Ovary (tissue), 9 donors: ENCODE data around the gene RASA4. TPM values are rescaled to one million over a fixed set of nuclear protein-coding genes. Genes with fewer than 3 reads are reported as not detected.
"Not testable (repeated sequence)": the region's sequence is repeated elsewhere in the genome, so short reads cannot be mapped to it uniquely, and the experiment has no call there.

ENCODE experiments used
- DNase-seq, 5 donors: peaks; one replicate each; pipeline ENCODE4 v3.0.0-alpha.2; 2019 to 2020
- H3K27ac ChIP-seq, 2 donors: fragments of 200-600 bp; one replicate each; pipeline versions ENCODE4 v1.5.1 to v1.8.0; 2019 to 2022
- H3K27me3 ChIP-seq: fragments of 200-600 bp; one replicate; pipeline ENCODE4 v1.8.0; 2022
- H3K36me3 ChIP-seq: fragments of 200-600 bp; sonication (generic); one replicate; pipeline ENCODE4 v1.5.1; 2019
- H3K4me1 ChIP-seq: one replicate; pipeline ENCODE4 v1.8.1; 2013; ENCODE audit warnings: mild to moderate bottlenecking, moderate library complexity; ENCODE audit not compliant: insufficient read depth
- H3K4me3 ChIP-seq: fragments of 200-600 bp; sonication (generic); one replicate; pipeline ENCODE4 v1.5.1; 2017
- H3K9me3 ChIP-seq, 2 donors: fragments of 200-600 bp in 1 of 2; sonication (generic) in 1 of 2; one replicate each; pipeline versions ENCODE4 v1.5.1 to v1.8.1; 2013 to 2019; ENCODE audit warnings: mild to moderate bottlenecking in 1 of 2, moderate library complexity in 1 of 2
- WGBS, 3 donors: extraction: QIAGEN DNeasy Blood & Tissue Kit in 1 of 3; methylation state at CpG; one replicate each; pipeline versions ENCODE4 v1.1.5 to v1.1.7; 2013 to 2017; 5-methylcytosine and 5-hydroxymethylcytosine counted together
- intact Hi-C, 4 donors: fragments of 100-400 bp; cut with DNase I; formaldehyde crosslinking; loops; one replicate each; pipeline versions ENCODE4 v1.11.0 to v1.15.1; 2022 to 2023
- polyA plus RNA-seq, 2 donors: library from polyadenylated mRNA; stranded (reverse); fragments of 200-250 nt in 1 of 2; fragments of 350-450 nt in 1 of 2; fragmentation: Illumina TruSeq in 1 of 2; extraction: RNeasy Lipid Tissue Mini Kit (QIAGEN cat#74804) in 1 of 2; gene quantifications; one replicate each; pipeline ENCODE4 v1.2.3, GENCODE V29; 2013 to 2014
- total RNA-seq, 7 donors: library from RNA; depleted of rRNA in 2 of 7; stranded (reverse); fragments of >200 nt in 2 of 7; fragmentation: NEBNext Ultra II Directional in 3 of 7; extraction: Animal tissue kit (Norgen Biotek cat#: 25700) in 3 of 7; gene quantifications; one replicate each; pipeline versions ENCODE4 v1.1.0 to v1.2.4, GENCODE V29; 2016 to 2023
- donor health status: DM: no; HTN: no; CAD: no; lungs with moderate emphysema.
- donor health status: DM: no; HTN: no; CAD: no.
- donor health status: Bipolar disorder and iron deficiency.
- donor health status: DM: yes; HTN: yes; CAD: no.
- donor health status: DM: no; HTN: no; CAD: no.
- donor health status: DM: yes; HTN: yes; CAD: no.

The RASA4 gene
- total and polyA plus RNA-seq, 9 donors, result 10.1 to 99.3 (median 51.2) TPM

- intact Hi-C loops, H3K36me3 ChIP-seq, H3K27me3 ChIP-seq, H3K4me1 ChIP-seq, DNase-seq, H3K27ac ChIP-seq, H3K9me3 ChIP-seq, H3K4me3 ChIP-seq: not testable (repeated sequence)
- 46% methylated on average over 5 of the region's 19 CpGs; no CpG with 5 or more reads in 2 of the 3 donors for WGBS, 3 donors
Observed at GRCh38 chr7:102604431-102605145, 12.0 kb downstream of the RASA4 start.

DNA sequence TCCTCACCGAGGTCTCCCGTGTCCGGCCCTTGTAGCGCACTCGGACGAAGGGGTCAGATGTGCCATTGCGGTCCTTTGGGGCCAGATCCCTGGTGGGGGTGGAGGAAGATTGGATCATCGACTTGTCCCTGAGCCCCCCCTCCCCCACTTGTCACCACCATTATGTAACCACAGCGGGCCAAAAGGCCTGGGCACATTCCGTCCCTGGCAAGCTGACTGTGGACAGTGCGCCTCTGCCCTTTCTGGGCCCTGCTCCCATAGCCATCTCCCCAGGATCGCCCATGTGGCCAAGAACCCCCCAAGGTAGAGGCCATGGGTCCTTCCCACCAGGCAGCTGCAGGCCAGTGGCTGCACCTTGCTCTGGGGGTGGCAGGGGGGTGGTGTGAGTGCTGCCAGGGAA lies 14.2 kb downstream of the RASA4 start:
- DNase-seq, H3K36me3 ChIP-seq, H3K9me3 ChIP-seq, H3K4me1 ChIP-seq, H3K4me3 ChIP-seq, intact Hi-C loops, H3K27ac ChIP-seq, H3K27me3 ChIP-seq: not testable (repeated sequence)
- no CpG with 5 or more reads among the region's 12 CpGs for WGBS, 3 donors

- H3K9me3 ChIP-seq, H3K27me3 ChIP-seq, H3K4me3 ChIP-seq, H3K36me3 ChIP-seq, H3K27ac ChIP-seq, DNase-seq, H3K4me1 ChIP-seq, intact Hi-C loops: not testable (repeated sequence)
- WGBS, 3 donors, result no CpG with 5 or more reads among the region's 9 CpGs
Observed at GRCh38 chr7:102599699-102600098, 16.9 kb downstream of the RASA4 start.

DNA sequence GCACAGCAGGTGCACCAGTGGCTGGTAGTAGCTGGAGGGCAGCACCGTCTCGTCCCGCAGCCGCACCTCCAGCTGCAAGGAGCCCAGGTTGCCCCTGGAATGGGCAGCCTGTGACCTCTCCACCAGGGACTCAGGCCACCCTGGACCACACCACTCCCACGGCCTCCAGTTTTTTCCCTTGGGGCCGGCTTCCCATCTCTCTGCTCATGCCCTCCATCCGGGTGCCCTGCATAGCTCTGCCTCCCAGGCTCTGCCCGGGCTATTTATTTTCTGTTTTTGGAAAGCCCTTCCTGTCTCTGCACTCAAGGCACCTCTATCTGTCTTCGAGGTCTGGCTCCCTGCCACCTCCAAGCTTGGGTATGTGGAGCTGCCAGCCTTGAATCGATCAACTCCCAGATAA lies 20.5 kb downstream of the RASA4 start:
- intact Hi-C loops, H3K36me3 ChIP-seq, H3K4me3 ChIP-seq, H3K4me1 ChIP-seq, H3K27me3 ChIP-seq, H3K27ac ChIP-seq, DNase-seq, H3K9me3 ChIP-seq: not testable (repeated sequence)
- 60 to 72% (median 69%) methylated on average over 1 to 5 of the region's 10 CpGs for WGBS, 3 donors

DNA sequence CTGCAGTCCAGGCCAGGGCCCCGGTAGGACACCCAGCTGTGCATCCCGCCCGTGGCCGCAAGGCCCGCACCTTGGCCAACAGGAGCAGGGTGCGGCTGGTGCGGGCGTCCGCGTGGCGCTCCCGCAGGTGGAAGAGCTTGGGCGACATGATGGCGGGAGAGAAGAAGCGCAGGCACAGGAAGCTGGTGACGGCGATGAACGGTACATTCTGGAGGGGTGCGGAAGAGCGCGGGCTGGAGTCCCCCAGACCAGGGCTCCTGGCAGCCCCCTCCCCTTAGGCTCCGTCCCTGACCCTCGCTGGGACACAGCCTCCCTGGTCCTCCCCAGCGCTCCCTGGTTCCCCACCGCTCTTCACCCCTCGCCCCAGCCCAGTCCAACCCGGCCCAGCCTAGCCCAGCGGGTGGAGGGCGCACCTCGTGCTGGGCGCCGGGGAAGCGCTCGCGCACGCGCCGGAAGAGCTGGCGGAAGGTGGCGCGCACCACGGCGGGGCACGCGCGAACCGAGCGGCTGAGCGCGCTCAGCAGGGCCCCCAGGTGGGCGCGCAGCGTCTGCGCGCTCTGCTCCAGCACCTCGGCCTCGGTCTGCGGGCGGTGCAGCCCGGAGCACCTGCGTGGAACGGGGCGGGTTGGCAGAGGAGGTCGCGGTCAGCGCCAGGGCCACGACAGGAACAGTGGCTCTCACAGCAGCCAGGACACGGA lies 22.8 kb downstream of the RASA4 start:
- no CpG with 5 or more reads among the region's 68 CpGs for WGBS, 3 donors
- intact Hi-C loops, H3K36me3 ChIP-seq, H3K27me3 ChIP-seq, H3K27ac ChIP-seq, H3K9me3 ChIP-seq, H3K4me1 ChIP-seq, DNase-seq, H3K4me3 ChIP-seq: not testable (repeated sequence)

- H3K9me3 ChIP-seq, intact Hi-C loops, H3K27me3 ChIP-seq, H3K4me3 ChIP-seq, H3K4me1 ChIP-seq, H3K36me3 ChIP-seq, H3K27ac ChIP-seq: not testable (repeated sequence)
- 38 to 50% (median 48%) methylated on average over 4 to 9 of the region's 26 CpGs for WGBS, 3 donors
- DNase-seq, result peak; percentile 22 to 57 (median 44)
Observed at GRCh38 chr7:102592477-102593019, 24.0 kb downstream of the RASA4 start.

GRCh38 chr7:102589857-102590256 lies 26.7 kb downstream of the RASA4 start:
- H3K27me3 ChIP-seq, H3K36me3 ChIP-seq, DNase-seq, H3K4me3 ChIP-seq, H3K27ac ChIP-seq, H3K9me3 ChIP-seq, intact Hi-C loops, H3K4me1 ChIP-seq: not testable (repeated sequence)
- WGBS, 3 donors, result no CpG with 5 or more reads among the region's 9 CpGs

DNA sequence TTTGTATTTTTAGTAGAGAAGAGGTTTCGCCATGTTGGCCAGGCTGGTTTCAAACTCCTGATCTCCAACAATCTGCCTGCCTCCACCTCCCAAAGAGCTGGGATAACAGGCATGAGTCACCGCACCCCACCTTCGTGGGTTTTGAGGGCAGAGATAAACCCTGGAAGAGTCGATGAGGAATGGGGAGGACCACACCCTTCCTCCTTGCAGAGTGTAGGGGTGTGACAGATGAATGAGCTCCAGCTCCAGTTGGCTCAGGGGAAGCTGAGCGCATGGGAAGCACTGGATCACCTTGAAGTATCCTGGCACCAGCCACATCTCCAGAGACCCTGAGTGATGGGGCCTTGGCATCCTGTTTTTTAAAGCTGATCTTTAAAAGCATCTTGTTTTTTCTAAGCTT lies 33.1 kb downstream of the RASA4 start:
- intact Hi-C loops, H3K36me3 ChIP-seq, DNase-seq, H3K4me1 ChIP-seq, H3K27me3 ChIP-seq, H3K27ac ChIP-seq, H3K4me3 ChIP-seq, H3K9me3 ChIP-seq: not testable (repeated sequence)
- no CpG with 5 or more reads among the region's 5 CpGs for WGBS, 3 donors

DNA sequence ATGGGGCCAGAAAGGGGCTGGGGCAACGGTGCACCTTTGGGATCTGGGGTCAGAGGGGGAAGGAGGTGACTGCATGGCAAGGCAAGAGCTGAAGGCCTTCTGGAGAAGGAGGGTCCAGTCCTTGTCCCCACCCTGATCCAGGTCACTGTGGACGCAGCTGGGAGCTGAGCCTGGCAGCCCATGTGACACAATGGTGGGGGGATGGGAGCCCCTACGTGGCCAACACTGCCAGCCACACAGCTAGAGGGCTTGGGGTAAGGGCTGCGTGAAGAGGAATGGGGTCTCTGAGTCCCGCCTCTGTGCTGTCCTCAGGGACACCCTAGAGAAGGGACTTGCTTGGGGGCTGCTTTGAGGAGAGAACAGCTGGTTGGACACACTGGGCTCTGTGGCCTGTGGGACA lies 34.8 kb downstream of the RASA4 start:
- WGBS, 3 donors, result no CpG with 5 or more reads among the region's 5 CpGs
- intact Hi-C loops, H3K4me3 ChIP-seq: not testable (repeated sequence)

DNA sequence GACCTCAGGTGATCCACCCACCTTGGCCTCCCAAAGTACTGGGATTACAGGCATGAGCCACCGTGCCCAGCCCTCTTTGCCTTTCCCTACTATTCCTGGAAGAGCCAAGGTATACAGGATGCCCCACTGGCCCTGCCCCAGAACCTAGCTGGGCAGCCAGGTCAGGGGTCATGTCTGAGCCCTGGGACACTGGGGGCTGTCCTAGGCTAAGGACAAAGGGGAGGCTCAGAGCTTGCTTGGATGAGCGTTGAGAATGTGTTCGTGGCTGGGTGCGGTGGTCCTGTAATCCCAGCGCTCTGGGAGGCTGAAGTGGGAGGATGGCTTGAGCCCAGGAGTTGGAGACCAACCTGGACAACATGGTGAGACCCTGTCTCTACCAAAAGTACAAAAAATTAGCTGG lies 38.1 kb downstream of the RASA4 start:
- WGBS, 3 donors, result 82 to 87% (median 83%) methylated on average over 4 to 5 of the region's 5 CpGs
- H3K27me3 ChIP-seq, result not testable (repeated sequence)
- DNase-seq, result peak in 1 of 5 donors; percentile 14

More for the DNA sequence above, 34.8 kb downstream of the RASA4 start:
- not testable (repeated sequence) for H3K36me3 ChIP-seq, H3K4me1 ChIP-seq, H3K27me3 ChIP-seq, H3K9me3 ChIP-seq, DNase-seq, H3K27ac ChIP-seq

DNA sequence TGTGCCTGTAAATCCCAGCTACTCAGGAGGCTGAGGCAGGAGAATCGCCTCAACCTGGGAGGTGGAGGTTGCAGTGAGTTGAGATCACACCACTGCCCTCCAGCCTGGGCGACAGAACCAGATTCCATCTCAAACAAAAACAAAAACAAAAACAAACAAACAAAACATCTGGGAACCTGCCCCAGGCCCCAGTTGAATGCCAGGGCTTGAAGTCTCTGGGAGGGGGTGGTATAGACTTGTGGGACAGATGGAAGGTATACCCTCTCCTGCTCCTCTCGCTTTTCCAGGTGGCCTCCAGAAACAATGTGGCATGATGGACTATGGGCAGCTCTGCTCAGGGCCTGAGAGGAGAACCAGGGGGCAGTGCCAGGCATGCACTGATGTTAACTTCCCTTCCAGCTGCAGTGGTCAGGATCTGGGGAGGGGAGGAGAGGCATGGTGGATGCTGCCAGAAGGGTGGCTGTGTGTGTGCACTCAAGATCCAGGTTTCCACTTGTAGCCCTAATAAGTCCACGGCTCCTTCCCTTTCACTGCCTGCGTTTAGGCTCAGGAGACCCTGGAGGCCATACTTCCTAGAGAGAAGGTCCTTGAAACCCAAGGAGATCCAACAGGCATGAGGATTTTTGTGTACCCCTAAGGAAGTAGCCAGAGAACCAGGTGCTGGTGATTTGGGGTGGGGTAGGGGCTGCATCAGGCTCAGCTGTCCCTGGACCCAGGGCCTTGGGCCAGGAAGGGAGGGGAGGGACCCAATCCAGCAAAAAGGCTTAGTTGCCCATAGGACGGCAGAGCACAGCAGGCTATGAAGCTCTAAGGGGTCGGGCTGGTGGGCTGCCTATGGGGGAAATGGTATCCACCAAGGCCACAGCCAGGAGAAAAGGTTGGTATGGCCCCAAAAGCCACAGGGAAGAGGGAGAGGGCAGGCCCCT lies 39.0 kb downstream of the RASA4 start:
- intact Hi-C loops, H3K36me3 ChIP-seq, H3K27ac ChIP-seq, H3K27me3 ChIP-seq, H3K4me3 ChIP-seq, DNase-seq, H3K4me1 ChIP-seq, H3K9me3 ChIP-seq: not testable (repeated sequence)
- WGBS, 3 donors, result 73 to 84% (median 78%) methylated on average over 7 of the region's 7 CpGs

More for the DNA sequence above, 38.1 kb downstream of the RASA4 start:
- H3K27ac ChIP-seq, H3K36me3 ChIP-seq, H3K9me3 ChIP-seq, H3K4me3 ChIP-seq, intact Hi-C loops, H3K4me1 ChIP-seq: not testable (repeated sequence)
